ENCODE measurements around the gene ERAS. TPM values are rescaled to one million over a fixed set of nuclear protein-coding genes. Genes with fewer than 3 reads are reported as not detected.

ERAS gene
- total RNA-seq, 1 experiment from 2014 or later, result 0.23 TPM

DNA sequence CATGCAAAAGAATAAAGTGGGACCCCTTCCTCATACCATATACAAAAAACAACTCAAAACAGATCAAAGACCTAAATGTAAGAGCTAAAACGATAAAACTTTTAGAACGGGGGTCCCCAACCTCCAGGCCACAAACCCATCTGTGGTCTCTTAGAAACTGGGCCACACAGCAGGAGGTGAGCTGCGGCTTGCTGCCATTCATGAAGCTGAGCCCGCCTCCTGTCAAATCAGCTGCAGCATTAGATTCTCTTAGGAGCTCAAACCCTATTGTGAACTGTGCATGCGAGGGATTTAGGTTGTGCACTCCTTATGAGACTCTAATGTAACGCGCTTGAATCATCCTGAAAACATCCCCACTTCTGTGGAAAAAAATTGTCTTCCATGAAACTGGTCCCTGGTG, 46.9 kb upstream of the ERAS start:
- DNase-seq (ENCODE audit: low read depth, low spot score) (no peak), ATAC-seq (no peak)
- Histone ChIP-seq H3K9me3 (ENCODE audit: control insufficient read depth, insufficient read depth, low read depth, low read length) (no peaks in the 10 kb centered on the region), H3K4me1 (ENCODE audit: control insufficient read depth, insufficient read depth, low read length) (no peaks in the 10 kb centered on the region), H3K36me3 (ENCODE audit: control insufficient read depth, insufficient read depth, low read length) (no peaks in the 10 kb centered on the region), H3K4me3 (ENCODE audit: low read depth in 2 of 2, low read length in 2 of 2) (no peak overlapping the region), H3K27ac (ENCODE audit: low read length) (no peak overlapping the region), H3K27me3 (ENCODE audit: control insufficient read depth, insufficient read depth, low read length) (no peaks in the 10 kb centered on the region)
- ChIA-PET CTCF (no interaction called here), POLR2A (no interaction called here)
- no TSS peak for BruUV-seq (replicated peaks)
- TF ChIP-seq, protein P1, sequence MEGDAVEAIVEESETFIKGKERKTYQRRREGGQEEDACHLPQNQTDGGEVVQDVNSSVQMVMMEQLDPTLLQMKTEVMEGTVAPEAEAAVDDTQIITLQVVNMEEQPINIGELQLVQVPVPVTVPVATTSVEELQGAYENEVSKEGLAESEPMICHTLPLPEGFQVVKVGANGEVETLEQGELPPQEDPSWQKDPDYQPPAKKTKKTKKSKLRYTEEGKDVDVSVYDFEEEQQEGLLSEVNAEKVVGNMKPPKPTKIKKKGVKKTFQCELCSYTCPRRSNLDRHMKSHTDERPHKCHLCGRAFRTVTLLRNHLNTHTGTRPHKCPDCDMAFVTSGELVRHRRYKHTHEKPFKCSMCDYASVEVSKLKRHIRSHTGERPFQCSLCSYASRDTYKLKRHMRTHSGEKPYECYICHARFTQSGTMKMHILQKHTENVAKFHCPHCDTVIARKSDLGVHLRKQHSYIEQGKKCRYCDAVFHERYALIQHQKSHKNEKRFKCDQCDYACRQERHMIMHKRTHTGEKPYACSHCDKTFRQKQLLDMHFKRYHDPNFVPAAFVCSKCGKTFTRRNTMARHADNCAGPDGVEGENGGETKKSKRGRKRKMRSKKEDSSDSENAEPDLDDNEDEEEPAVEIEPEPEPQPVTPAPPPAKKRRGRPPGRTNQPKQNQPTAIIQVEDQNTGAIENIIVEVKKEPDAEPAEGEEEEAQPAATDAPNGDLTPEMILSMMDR (IDR thresholded peaks at IDR 0.05), result no peak
- TF ChIP-seq TCF7L2 (IDR thresholded peaks at IDR 0.05; ENCODE audit: low read depth, low read length) (no peak), REST (IDR thresholded peaks at IDR 0.05; ENCODE audit: insufficient read depth in 1 of 2, low read depth in 2 of 2, low read length in 1 of 2) (no peak), POLR2AphosphoS5 (IDR thresholded peaks at IDR 0.05; ENCODE audit: low read depth, low read length) (no peak), SIN3A (IDR thresholded peaks at IDR 0.05; ENCODE audit: borderline replicate concordance, insufficient read depth, low read depth, low read length) (no peak)
- in situ Hi-C loops (cut with HindIII; ENCODE audit: low pct_unique_long_range_greater_than_20kb, low sequenced_read_pairs), result no loop called here
- intact Hi-C loops (cut with micrococcal nuclease; ENCODE audit: unreplicated experiment), result no loop called here

DNA sequence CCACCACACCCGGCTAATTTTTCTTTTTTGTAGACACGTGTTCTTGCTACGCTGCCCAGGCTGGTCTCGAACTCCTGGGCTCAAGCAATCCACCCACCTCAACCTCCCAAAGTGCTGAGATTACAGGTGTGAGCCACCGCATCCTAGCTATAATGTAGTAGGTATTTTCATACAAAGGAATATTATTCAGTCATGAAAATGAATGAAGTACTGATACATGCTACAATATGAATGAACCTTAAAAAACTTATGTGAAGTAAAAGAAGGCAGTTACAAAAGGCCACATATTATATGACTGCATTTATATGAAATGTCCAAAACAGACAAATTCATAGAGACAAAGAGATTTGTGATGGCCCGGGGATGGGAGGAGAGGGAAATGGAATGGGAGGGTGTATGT, 44.6 kb upstream of the ERAS start:
- ATAC-seq (no peak), DNase-seq (ENCODE audit: low read depth, low spot score) (no peak)
- POLR2A ChIA-PET, result no interaction called here
- H3K4me3 ChIP-seq (ENCODE audit: low read depth in 2 of 2, low read length in 2 of 2), result no peak overlapping the region
- H3K27me3 ChIP-seq (ENCODE audit: control insufficient read depth, insufficient read depth, low read length), result no peaks in the 10 kb centered on the region
- H3K9me3 ChIP-seq (ENCODE audit: control insufficient read depth, insufficient read depth, low read depth, low read length), result no peaks in the 10 kb centered on the region
- TF ChIP-seq POLR2AphosphoS5 (IDR thresholded peaks at IDR 0.05; ENCODE audit: low read depth, low read length), result no peak
- no peak for TF ChIP-seq TCF7L2 (IDR thresholded peaks at IDR 0.05; ENCODE audit: low read depth, low read length)
- TF ChIP-seq, protein P1 (IDR thresholded peaks at IDR 0.05), result no peak
- no peak for TF ChIP-seq SIN3A (IDR thresholded peaks at IDR 0.05; ENCODE audit: borderline replicate concordance, insufficient read depth, low read depth, low read length)
- no peaks in the 10 kb centered on the region for H3K36me3 ChIP-seq (ENCODE audit: control insufficient read depth, insufficient read depth, low read length)
- CTCF ChIA-PET, result no interaction called here
- in situ Hi-C loops (cut with HindIII; ENCODE audit: low pct_unique_long_range_greater_than_20kb, low sequenced_read_pairs) (no loop called here), intact Hi-C loops (cut with micrococcal nuclease; ENCODE audit: unreplicated experiment) (no loop called here)
- no peaks in the 10 kb centered on the region for H3K4me1 ChIP-seq (ENCODE audit: control insufficient read depth, insufficient read depth, low read length)
- H3K27ac ChIP-seq (ENCODE audit: low read length), result no peak overlapping the region
- BruUV-seq (replicated peaks), result no TSS peak

All from Panc1 (cell line).